HCT116 (cell line): ENCODE measurements around the gene LSM14A.

ENCODE experiments used
- ATF3 ChIP-seq: IDR thresholded peaks from 2 replicates; pipeline ENCODE4 v1.6.1; 2012
- EGR1 ChIP-seq: IDR thresholded peaks from 2 replicates; pipeline ENCODE4 v1.6.1; 2012; ENCODE audit warnings: low read depth
- EZH2phosphoT487 ChIP-seq: fragments of 200-600 bp; IDR thresholded peaks from 2 replicates; pipeline ENCODE4 v1.6.1; 2018; ENCODE audit warnings: antibody characterized with exemption, borderline replicate concordance
- POLR2A ChIP-seq: IDR thresholded peaks from 2 replicates; pipeline ENCODE4 v1.7.0; 2011; ENCODE audit warnings: borderline replicate concordance; ENCODE audit not compliant: insufficient read depth, insufficient read length; ENCODE audit errors: extremely low read depth
- REST ChIP-seq: IDR thresholded peaks from 2 replicates; pipeline ENCODE4 v1.6.1; 2012; ENCODE audit warnings: low read depth
- SIN3A ChIP-seq: IDR thresholded peaks from 2 replicates; pipeline ENCODE4 v1.6.1; 2012; ENCODE audit warnings: low read depth
- SP1 ChIP-seq: IDR thresholded peaks from 2 replicates; pipeline ENCODE4 v1.6.1; 2012; ENCODE audit warnings: low read depth
- TCF7L2 ChIP-seq: IDR thresholded peaks from 2 replicates; pipeline ENCODE4 v1.7.0; 2011; ENCODE audit warnings: borderline replicate concordance, inconsistent platforms; ENCODE audit not compliant: insufficient read depth, insufficient read length; ENCODE audit errors: extremely low read depth
- TF ChIP-seq, protein P1 (sequence below), 3 experiments: fragments of 200-600 bp in 1 of 3; sonication (generic) in 1 of 3; IDR thresholded peaks in 2 of 3; conservative IDR thresholded peaks in 1 of 3; 2 replicates each; pipeline ENCODE4 v1.5.1; 2012 to 2017; ENCODE audit warnings: low read depth in 2 of 3, low read length in 2 of 3, antibody characterized with exemption in 1 of 3, borderline replicate concordance in 1 of 3, control low read depth in 1 of 3, mild to moderate bottlenecking in 1 of 3, mixed read lengths in 1 of 3, mixed run types in 1 of 3, moderate library complexity in 1 of 3; ENCODE audit not compliant: insufficient read depth in 1 of 3
- TF ChIP-seq, protein P2 (sequence below): IDR thresholded peaks from 2 replicates; pipeline ENCODE4 v1.6.1; 2011; ENCODE audit warnings: mild to moderate bottlenecking, low read length, moderate library complexity; ENCODE audit not compliant: insufficient replicate concordance; ENCODE audit errors: extremely low read depth

DNA sequence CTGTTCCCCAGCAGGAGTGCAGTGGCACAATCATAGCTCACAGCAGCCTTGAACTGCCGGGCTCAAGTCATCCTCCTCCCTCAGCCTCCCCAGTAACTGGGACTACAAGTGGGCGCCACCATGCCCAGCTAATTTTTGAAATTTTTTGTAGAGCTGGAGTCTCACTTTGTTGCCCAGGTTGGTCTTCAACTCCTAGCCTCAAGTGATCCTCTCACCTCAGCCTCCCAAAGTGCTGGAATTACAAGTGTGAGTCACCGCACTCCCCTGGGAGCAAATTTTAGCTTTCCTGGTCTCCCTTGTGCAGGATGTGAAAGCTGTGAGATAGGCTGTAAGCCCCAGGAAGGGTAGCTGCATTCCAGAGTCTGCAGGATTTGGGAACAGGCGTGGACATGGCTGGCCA, 76.6 kb downstream of the LSM14A start:
- TF ChIP-seq, protein P1, sequence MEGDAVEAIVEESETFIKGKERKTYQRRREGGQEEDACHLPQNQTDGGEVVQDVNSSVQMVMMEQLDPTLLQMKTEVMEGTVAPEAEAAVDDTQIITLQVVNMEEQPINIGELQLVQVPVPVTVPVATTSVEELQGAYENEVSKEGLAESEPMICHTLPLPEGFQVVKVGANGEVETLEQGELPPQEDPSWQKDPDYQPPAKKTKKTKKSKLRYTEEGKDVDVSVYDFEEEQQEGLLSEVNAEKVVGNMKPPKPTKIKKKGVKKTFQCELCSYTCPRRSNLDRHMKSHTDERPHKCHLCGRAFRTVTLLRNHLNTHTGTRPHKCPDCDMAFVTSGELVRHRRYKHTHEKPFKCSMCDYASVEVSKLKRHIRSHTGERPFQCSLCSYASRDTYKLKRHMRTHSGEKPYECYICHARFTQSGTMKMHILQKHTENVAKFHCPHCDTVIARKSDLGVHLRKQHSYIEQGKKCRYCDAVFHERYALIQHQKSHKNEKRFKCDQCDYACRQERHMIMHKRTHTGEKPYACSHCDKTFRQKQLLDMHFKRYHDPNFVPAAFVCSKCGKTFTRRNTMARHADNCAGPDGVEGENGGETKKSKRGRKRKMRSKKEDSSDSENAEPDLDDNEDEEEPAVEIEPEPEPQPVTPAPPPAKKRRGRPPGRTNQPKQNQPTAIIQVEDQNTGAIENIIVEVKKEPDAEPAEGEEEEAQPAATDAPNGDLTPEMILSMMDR (IDR thresholded peaks at IDR 0.05 in 2 of 3, conservative IDR thresholded peaks at IDR 0.05 in 1 of 3; ENCODE audit: borderline replicate concordance in 1 of 3, insufficient read depth in 1 of 3, low read depth in 2 of 3, low read length in 2 of 3) = no peak
- TF ChIP-seq POLR2A (no peak), ATF3 (no peak), SIN3A (no peak), EGR1 (no peak), TCF7L2 (no peak), EZH2phosphoT487 (no peak), REST (no peak), SP1 (no peak)
- TF ChIP-seq, protein P2, sequence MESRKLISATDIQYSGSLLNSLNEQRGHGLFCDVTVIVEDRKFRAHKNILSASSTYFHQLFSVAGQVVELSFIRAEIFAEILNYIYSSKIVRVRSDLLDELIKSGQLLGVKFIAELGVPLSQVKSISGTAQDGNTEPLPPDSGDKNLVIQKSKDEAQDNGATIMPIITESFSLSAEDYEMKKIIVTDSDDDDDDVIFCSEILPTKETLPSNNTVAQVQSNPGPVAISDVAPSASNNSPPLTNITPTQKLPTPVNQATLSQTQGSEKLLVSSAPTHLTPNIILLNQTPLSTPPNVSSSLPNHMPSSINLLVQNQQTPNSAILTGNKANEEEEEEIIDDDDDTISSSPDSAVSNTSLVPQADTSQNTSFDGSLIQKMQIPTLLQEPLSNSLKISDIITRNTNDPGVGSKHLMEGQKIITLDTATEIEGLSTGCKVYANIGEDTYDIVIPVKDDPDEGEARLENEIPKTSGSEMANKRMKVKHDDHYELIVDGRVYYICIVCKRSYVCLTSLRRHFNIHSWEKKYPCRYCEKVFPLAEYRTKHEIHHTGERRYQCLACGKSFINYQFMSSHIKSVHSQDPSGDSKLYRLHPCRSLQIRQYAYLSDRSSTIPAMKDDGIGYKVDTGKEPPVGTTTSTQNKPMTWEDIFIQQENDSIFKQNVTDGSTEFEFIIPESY = no peak
